Measurements from ENCODE around the gene HCN2. TPM values are rescaled to one million over a fixed set of nuclear protein-coding genes. Genes with fewer than 3 reads are reported as not detected.

HCN2 gene
- total RNA-seq, 2 donors from 2014 or later = 1.1 to 3.0 TPM

DNA sequence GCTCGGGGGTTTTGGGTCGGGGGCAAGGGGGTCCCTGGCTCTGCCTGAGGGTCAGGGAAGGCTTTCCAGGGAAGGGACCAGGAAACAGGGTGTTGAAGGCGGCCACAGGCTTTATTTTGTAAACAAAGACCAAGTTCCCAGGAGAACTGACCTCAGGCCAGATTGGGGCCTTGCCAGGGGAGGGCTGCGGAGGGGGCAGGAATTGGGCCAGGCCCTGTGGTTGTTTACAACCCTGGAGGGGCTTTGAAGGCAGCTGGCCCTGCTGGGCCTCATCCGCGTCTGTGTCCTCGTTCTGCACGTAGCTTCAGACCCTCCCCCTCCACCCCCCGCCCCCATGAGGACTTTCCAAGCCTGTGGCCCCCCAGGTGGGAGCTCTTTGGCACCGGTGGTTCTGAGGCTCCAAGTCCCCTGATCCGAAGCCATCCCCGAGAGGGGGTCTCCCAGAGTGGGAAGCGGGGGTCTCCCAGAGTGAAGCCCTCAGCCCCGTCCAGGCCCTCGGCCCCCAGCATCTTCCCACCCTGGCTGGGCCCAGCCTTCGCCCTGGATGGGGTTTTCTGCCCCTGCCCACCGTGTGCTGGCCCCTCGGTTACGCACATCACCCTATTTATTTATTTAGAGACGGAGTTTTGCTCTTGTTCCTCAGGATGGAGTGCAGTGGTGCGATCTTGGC, 30.8 kb upstream of the HCN2 start:
- H3K27me3 Mint-ChIP-seq = no peaks in the 10 kb centered on the region
- H3K4me1 Mint-ChIP-seq = no peaks in the 10 kb centered on the region
- H3K27ac Mint-ChIP-seq = no peak overlapping the region
- H3K9me3 ChIP-seq (ENCODE audit: control insufficient read depth, low read length, poor library complexity, severe bottlenecking) = no peaks in the 10 kb centered on the region
- no peak for DNase-seq
- no peak overlapping the region for H3K4me3 Mint-ChIP-seq
- no peaks in the 10 kb centered on the region for H3K36me3 Mint-ChIP-seq (ENCODE audit: low read depth)
- ATAC-seq = no peak

DNA sequence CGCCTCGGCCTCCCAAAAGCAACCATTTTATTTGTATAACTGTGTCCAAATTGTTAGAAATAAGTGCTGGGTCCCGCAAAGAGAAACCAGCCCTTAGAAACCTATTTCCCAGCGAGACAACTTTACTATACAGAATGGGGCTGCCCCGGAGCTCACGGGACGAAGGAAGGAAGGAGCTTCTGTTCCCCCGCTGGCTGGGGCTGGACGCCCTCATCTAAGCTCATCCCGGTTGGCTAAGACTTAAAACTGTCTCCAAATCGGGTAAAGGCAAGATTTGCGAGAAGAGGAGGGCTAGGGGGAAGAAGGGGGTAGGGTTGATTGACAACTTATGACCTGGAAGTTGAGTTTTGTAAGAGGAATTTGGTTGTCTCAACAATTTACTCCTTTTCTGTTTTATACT, 29.6 kb upstream of the HCN2 start:
- no peaks in the 10 kb centered on the region for H3K36me3 Mint-ChIP-seq (ENCODE audit: low read depth)
- DNase-seq (no peak), ATAC-seq (no peak)
- H3K27me3 Mint-ChIP-seq = no peaks in the 10 kb centered on the region
- no peaks in the 10 kb centered on the region for H3K4me1 Mint-ChIP-seq
- H3K4me3 Mint-ChIP-seq = no peak overlapping the region
- H3K9me3 ChIP-seq (ENCODE audit: control insufficient read depth, low read length, poor library complexity, severe bottlenecking) = no peaks in the 10 kb centered on the region
- H3K27ac Mint-ChIP-seq = no peak overlapping the region

DNA sequence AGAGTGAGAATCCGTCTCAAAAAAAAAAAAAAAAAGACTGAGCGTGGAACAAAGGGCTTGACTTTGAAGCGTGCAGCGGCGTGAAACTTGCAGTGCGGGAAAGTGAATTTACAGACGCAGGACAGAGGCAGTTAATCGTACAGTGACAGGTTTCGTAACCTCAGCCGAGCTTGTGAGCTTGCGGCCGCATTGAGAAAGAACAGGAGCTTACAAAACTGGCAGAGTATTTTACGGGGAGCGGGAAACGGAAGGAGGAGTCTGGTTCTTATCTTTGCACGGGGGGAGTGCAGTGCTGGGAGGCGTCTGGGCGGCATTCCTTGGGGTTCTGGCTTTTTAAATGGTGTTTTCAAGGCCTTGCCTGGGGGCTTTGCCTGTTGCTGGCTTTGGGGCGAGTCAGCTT, 23.3 kb upstream of the HCN2 start:
- ATAC-seq (no peak), DNase-seq (no peak)
- H3K9me3 ChIP-seq (ENCODE audit: control insufficient read depth, low read length, poor library complexity, severe bottlenecking) = no peaks in the 10 kb centered on the region
- peaks cover 7% of the 10 kb centered on the region for H3K4me1 Mint-ChIP-seq
- H3K27me3 Mint-ChIP-seq = no peaks in the 10 kb centered on the region
- no peak overlapping the region for H3K27ac Mint-ChIP-seq
- peak overlapping the region; percentile 43 for H3K4me3 Mint-ChIP-seq
- H3K36me3 Mint-ChIP-seq (ENCODE audit: low read depth) = no peaks in the 10 kb centered on the region

DNA sequence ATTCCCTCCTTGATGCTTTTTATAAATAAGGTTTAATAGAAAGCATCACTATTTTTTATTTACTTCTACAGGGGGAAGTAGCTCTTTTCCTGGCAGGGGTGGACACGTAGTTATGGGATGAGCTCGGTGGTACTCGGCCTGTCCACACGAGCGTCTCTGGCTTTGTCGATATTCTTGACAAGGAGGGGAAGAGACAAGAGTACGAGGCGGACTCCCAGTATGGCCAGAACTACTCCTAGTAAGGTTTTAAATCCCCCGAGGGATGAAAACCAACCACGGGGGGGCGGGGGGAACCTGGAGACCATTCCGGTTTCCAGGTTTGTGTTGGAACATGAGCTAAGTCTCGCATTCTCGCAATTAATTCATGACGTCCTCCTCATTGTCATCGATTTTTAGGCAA, 22.8 kb upstream of the HCN2 start:
- no peak for ATAC-seq
- no peak overlapping the region for H3K4me3 Mint-ChIP-seq
- no peaks in the 10 kb centered on the region for H3K36me3 Mint-ChIP-seq (ENCODE audit: low read depth)
- DNase-seq = no peak
- H3K9me3 ChIP-seq (ENCODE audit: control insufficient read depth, low read length, poor library complexity, severe bottlenecking) = no peaks in the 10 kb centered on the region
- no peaks in the 10 kb centered on the region for H3K27me3 Mint-ChIP-seq
- H3K27ac Mint-ChIP-seq = no peak overlapping the region
- peaks cover 8% of the 10 kb centered on the region for H3K4me1 Mint-ChIP-seq

DNA sequence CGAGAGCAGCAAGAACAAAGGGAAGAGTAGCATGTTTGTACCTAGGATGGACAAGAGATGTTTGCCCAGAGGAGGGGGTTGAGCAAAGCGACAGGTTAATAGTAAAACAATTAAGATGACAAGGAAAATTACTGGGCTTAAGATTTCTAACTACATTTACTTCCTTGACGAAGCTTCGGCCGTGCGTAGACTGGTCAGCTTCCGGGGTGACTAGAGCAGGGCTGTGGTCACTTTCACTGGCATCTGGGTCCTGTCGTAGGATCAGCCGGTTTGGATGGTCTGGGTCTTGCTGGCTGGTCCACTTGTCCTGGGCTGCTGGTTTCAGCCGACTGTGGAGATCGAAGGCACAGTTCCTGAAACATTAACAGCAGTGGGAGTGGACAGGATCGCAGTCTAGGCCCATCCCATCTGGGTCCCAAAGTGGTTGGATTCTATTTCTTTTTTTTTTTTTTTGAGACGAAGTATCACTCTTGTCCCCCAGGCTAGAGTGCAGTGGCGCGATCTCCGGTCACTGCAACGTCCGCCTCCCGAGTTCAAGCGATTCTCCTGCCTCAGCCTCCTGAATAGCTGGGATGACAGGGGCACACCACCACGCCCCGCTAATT, 22.3 kb upstream of the HCN2 start:
- peaks cover 11% of the 10 kb centered on the region for H3K4me1 Mint-ChIP-seq
- H3K9me3 ChIP-seq (ENCODE audit: control insufficient read depth, low read length, poor library complexity, severe bottlenecking) = no peaks in the 10 kb centered on the region
- H3K27me3 Mint-ChIP-seq = no peaks in the 10 kb centered on the region
- ATAC-seq (no peak), DNase-seq (no peak)
- H3K36me3 Mint-ChIP-seq (ENCODE audit: low read depth) = no peaks in the 10 kb centered on the region
- no peak overlapping the region for H3K4me3 Mint-ChIP-seq
- no peak overlapping the region for H3K27ac Mint-ChIP-seq

DNA sequence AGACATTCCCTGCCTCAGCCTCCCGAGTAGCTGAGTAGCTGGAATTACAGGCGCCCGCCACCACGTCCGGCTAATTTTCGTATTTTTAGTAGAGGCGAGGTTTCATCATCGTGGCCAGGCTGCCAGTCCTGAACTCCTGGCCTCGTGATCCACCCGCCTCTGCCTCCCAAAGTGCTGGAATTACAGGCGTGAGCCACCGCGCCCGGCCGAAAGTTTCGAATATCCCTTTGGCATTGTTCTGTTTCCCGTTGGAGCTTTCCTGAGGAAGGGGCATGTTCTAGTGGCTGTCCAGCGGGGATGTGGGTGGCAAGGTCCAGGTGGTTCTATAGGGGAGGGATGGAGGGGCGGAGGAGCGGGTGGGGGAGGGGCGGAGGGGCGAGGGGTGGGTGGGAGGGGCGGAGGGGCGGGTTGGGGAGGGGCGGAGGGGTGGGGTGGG, 19.4 kb upstream of the HCN2 start:
- H3K4me3 Mint-ChIP-seq = peak overlapping the region; percentile 33
- peaks cover 27% of the 10 kb centered on the region for H3K4me1 Mint-ChIP-seq
- H3K36me3 Mint-ChIP-seq (ENCODE audit: low read depth) = no peaks in the 10 kb centered on the region
- no peaks in the 10 kb centered on the region for H3K9me3 ChIP-seq (ENCODE audit: control insufficient read depth, low read length, poor library complexity, severe bottlenecking)
- DNase-seq = no peak
- H3K27ac Mint-ChIP-seq = peak overlapping the region; percentile 21
- no peak for ATAC-seq
- H3K27me3 Mint-ChIP-seq = no peaks in the 10 kb centered on the region

DNA sequence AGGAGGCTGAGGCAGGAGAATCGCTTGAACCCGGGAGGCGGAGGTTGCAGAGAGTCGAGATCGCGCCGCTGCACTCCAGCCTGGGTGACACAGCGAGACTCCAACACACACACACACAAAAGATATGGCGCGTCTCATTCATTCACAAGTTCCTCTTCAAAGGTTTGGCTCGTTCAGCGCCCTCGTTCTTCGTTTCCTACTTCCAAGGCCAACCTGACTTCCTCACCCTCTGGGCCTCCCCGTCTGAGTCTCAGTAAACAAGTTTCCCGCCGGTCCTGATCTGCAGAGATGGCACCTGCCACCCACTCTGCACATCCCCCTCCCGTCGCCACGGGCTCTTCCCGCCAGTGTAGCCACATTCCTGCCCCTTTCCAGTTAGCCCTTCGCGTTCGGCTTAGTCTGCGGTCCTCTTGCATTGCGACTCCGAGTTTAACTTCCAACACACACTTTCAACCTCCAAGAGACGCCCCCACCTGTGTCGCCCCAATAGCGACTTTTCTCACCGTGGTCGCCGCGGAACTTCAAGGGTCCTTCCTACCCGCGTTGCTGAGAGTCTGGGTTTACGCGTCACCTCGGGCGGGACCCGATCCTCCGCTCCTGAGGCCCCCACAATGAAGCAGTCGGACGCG, 18.6 kb upstream of the HCN2 start:
- H3K27me3 Mint-ChIP-seq = no peaks in the 10 kb centered on the region
- H3K27ac Mint-ChIP-seq = peak overlapping the region; percentile 99
- H3K36me3 Mint-ChIP-seq (ENCODE audit: low read depth) = no peaks in the 10 kb centered on the region
- H3K9me3 ChIP-seq (ENCODE audit: control insufficient read depth, low read length, poor library complexity, severe bottlenecking) = no peaks in the 10 kb centered on the region
- DNase-seq (peak; percentile 30 to 55 (median 39)), ATAC-seq (peak; percentile 28)
- peaks cover 27% of the 10 kb centered on the region for H3K4me1 Mint-ChIP-seq
- peak overlapping the region; percentile 94 for H3K4me3 Mint-ChIP-seq

DNA sequence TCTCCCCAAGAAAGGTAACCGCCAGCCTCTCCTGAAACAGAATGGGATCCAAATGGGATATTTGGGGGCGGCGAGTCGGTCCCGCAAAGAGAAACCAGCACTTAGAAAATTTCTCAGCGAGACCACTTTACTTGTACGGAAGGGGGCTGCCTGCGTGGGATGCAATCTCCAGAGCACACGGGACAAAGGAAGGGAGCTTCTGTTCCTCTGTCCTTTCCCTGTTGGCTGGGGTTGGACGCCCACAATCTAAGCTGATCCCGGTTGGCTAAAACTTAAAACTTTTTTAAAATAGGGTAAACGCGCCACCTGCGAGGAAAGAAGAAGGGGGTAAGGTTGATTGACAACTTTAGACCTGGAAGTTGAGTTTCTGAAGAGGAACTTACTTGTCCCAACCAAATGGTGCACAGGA, 18.1 kb upstream of the HCN2 start:
- DNase-seq = no peak
- H3K9me3 ChIP-seq (ENCODE audit: control insufficient read depth, low read length, poor library complexity, severe bottlenecking) = no peaks in the 10 kb centered on the region
- Mint-ChIP-seq H3K36me3 (ENCODE audit: low read depth) (no peaks in the 10 kb centered on the region), H3K4me3 (peak overlapping the region; percentile 94), H3K4me1 (peaks cover 29% of the 10 kb centered on the region), H3K27me3 (no peaks in the 10 kb centered on the region), H3K27ac (peak overlapping the region; percentile 99)
- ATAC-seq = peak; percentile 12

DNA sequence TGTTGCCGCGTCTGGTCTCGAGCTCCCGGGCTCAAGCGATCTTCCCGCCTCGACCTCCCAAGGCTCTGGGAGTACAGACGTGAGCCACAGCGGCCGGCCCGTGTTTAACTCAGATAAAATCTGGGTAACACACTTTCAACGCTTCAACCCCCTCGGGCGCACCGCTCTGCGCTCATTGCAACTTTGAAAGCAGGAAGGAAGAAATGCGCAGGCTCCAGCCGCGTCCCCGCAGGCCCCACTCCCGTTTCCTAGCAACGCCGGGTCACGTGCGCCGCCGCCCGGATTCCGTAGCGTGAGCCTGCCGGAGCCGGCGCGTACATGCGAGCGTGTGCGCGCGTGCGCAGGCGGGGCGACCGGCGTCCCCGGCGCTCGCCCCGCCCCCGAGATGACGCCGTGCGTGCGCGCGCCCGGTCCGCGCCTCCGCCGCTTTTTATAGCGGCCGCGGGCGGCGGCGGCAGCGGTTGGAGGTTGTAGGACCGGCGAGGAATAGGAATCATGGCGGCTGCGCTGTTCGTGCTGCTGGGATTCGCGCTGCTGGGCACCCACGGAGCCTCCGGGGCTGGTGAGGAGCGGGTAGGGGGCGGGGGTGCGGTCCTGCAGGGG, 17.4 kb upstream of the HCN2 start, which contains the start of gene BSG:
Gene BSG (plus strand): TSS at position 457 of the 603 bp plus-strand sequence. CDS start 39 bp downstream, at position 496.
- peak within 1 kb of the TSS; percentile 99 for H3K27ac Mint-ChIP-seq

DNA sequence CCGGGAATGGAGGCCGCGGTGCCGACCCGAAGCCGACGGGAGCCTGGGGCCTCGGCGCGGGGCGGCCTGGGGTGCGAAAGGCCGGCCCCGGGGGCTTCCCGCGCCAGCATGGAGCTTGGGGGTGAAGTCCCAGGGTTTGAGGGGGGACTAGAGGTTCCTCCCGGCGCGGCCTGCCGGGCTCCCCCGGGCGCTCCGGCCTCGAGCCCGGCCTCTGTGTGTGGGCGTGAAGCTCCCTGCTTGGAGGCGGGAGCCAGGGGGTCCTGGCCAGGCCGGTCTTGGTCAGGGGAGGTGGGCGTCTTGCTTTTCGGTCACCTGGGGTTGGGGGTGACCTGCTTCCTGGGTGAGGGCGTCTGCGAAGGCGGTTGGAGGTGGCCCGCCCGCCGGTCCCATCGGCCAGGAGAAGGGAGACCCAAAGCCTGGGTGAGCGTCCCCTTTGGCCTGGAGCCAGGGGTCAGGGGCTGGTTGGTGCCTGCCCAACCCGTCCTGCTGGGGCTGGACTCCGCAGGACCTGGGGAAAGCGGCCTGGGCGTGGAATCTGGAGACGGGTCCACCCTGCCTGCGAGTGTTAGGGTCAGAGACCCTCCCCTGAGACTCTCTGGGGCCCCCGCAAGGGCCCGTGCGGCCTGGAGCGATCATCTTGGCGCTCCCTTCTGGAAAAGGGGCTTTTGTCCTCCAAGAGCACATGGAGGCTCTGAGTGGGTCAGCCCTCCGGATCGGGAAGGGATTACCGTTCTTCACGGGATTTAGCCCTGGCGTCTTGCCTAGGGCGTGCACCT, 16.8 kb upstream of the HCN2 start:
- no peaks in the 10 kb centered on the region for H3K36me3 Mint-ChIP-seq (ENCODE audit: low read depth)
- DNase-seq (no peak), ATAC-seq (no peak)
- H3K4me1 Mint-ChIP-seq = peaks cover 32% of the 10 kb centered on the region
- H3K9me3 ChIP-seq (ENCODE audit: control insufficient read depth, low read length, poor library complexity, severe bottlenecking) = no peaks in the 10 kb centered on the region
- no peaks in the 10 kb centered on the region for H3K27me3 Mint-ChIP-seq
- peak overlapping the region; percentile 94 for H3K4me3 Mint-ChIP-seq
- H3K27ac Mint-ChIP-seq = peak overlapping the region; percentile 99

More for the DNA sequence above, 17.4 kb upstream of the HCN2 start, which contains the start of gene BSG:
- Mint-ChIP-seq H3K4me3 (peak within 1 kb of the TSS; percentile 94), H3K4me1 (peaks cover 32% of the 10 kb centered on the region), H3K36me3 (ENCODE audit: low read depth) (no peaks in the 10 kb centered on the region), H3K27me3 (no peaks in the 10 kb centered on the region)
- ATAC-seq (peak; percentile 87), DNase-seq (peak; percentile 98 to 99 (median 98))
- no peaks in the 10 kb centered on the region for H3K9me3 ChIP-seq (ENCODE audit: control insufficient read depth, low read length, poor library complexity, severe bottlenecking)

DNA sequence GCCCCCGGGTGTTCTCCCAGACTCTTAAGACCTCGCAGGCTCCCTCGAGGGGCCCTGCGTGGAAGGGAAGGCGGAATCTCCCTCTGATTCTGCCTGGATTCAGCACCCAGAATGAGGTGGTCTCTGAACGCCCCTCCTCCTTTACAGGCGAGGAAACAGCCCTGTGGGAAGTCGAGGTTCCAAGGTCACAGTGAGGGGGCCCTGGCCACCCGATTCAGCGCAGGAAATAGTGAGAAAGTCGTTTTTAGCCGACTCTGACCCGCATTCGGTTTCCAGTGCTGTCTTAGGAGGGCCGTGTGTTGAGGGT, 16.2 kb upstream of the HCN2 start:
- DNase-seq (no peak), ATAC-seq (no peak)
- Mint-ChIP-seq H3K27me3 (no peaks in the 10 kb centered on the region), H3K4me1 (peaks cover 34% of the 10 kb centered on the region), H3K27ac (peak overlapping the region; percentile 87), H3K36me3 (ENCODE audit: low read depth) (no peaks in the 10 kb centered on the region), H3K4me3 (peak overlapping the region; percentile 94)
- H3K9me3 ChIP-seq (ENCODE audit: control insufficient read depth, low read length, poor library complexity, severe bottlenecking) = no peaks in the 10 kb centered on the region

DNA sequence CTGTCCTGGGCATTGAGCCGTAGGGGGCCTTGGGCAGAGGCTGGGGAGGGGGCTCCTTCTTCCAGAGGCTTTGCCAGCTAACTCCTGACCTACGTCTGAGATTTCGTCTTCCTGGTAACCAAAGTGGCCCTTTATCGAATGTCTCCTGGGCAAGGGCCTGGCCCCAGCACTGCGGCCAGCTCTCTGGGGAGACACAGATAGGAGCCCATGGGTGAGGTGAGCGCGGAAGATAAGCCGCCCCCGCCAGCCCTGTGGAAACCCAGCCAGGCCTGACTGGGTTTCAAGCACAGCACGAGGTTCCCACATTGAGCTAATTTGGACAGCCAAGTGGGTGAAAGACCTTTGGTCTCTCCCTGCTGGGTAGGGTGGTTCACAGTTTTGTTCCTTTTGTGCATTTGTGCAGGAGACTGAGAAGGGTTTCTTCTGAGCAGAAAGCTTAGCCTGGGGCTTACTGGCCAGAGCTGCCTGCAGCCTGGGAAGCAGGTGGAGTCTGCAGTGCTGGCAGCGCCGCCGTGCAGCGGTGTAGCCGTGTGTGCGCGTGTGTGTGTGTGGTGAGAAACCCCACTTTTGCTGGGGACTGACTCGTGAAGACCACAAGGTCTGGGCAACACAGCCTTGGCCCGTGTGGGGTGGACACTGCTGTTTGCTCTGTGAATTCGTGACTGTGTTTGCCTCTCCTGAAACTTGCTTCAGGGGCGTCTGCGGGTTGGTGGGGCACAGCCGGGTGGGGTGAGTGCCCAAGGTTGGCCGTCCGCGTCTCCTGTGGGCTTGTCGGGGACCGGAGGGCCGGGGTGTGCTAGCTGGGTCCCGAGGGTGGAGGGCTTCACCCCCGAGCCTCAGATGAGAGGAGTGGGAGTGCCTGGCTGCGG, 14.8 kb upstream of the HCN2 start:
- H3K27ac Mint-ChIP-seq = peak overlapping the region; percentile 87
- H3K27me3 Mint-ChIP-seq = no peaks in the 10 kb centered on the region
- no peak for DNase-seq
- no peaks in the 10 kb centered on the region for H3K36me3 Mint-ChIP-seq (ENCODE audit: low read depth)
- H3K9me3 ChIP-seq (ENCODE audit: control insufficient read depth, low read length, poor library complexity, severe bottlenecking) = no peaks in the 10 kb centered on the region
- peaks cover 34% of the 10 kb centered on the region for H3K4me1 Mint-ChIP-seq
- peak overlapping the region; percentile 77 for H3K4me3 Mint-ChIP-seq
- ATAC-seq = no peak

All from T-helper 17 cell (primary cell).